Kidney (tissue), 22 donors: ENCODE results near the gene GRID1. TPM values are rescaled to one million over a fixed set of nuclear protein-coding genes. Genes with fewer than 3 reads are reported as not detected.

Experiments used
- DNase-seq, 5 donors: peaks; one replicate each; pipeline ENCODE4 v3.0.0-alpha.2; 2013 to 2020
- FAIRE-seq: peaks from 2 replicates; lab custom pipeline; 2012; peaks lifted over from hg19 to GRCh38; lab: Jason Lieb, UNC
- H3K27ac ChIP-seq, 2 donors: one replicate each; pipeline ENCODE4 v1.7.0; 2013; ENCODE audit warnings: low read depth in 2 of 2, low read length in 2 of 2, inconsistent platforms in 1 of 2
- H3K27me3 ChIP-seq: one replicate; pipeline ENCODE4 v1.7.1; 2013; ENCODE audit warnings: low read length, inconsistent platforms; ENCODE audit not compliant: control insufficient read depth, insufficient read depth
- H3K36me3 ChIP-seq, 3 donors: one replicate each; pipeline versions ENCODE4 v1.7.0 to v1.7.1; 2013; ENCODE audit warnings: low read length in 3 of 3, control low read depth in 1 of 3, inconsistent platforms in 1 of 3; ENCODE audit not compliant: insufficient read depth in 3 of 3, control insufficient read depth in 2 of 3
- H3K4me1 ChIP-seq, 3 donors: one replicate each; pipeline versions ENCODE4 v1.7.0 to v1.7.1; 2013; ENCODE audit warnings: low read length in 3 of 3, inconsistent platforms in 1 of 3, low read depth in 1 of 3; ENCODE audit not compliant: control insufficient read depth in 2 of 3, insufficient read depth in 2 of 3
- H3K4me3 ChIP-seq, 3 donors: one replicate each; pipeline versions ENCODE4 v1.7.0 to v1.8.1; 2013; ENCODE audit warnings: low read length in 3 of 3, control low read depth in 1 of 3, inconsistent platforms in 1 of 3
- H3K9ac ChIP-seq, 3 donors: one replicate each; pipeline versions ENCODE4 v1.7.0 to v1.7.1; 2013; ENCODE audit warnings: low read length in 3 of 3, control low read depth in 1 of 3, inconsistent platforms in 1 of 3
- H3K9me3 ChIP-seq, 3 donors: one replicate each; pipeline versions ENCODE4 v1.7.0 to v1.7.1; 2013; ENCODE audit warnings: low read length in 3 of 3, control low read depth in 1 of 3, inconsistent platforms in 1 of 3; ENCODE audit not compliant: control insufficient read depth in 2 of 3, insufficient read depth in 1 of 3
- CTCF ChIP-seq: IDR thresholded peaks from 3 replicates; pipeline ENCODE4 v1.5.1; 2012; ENCODE audit warnings: mild to moderate bottlenecking, moderate library complexity, borderline replicate concordance; ENCODE audit not compliant: insufficient read depth; ENCODE audit errors: extremely low read depth
- intact Hi-C: fragments of 100-400 bp; cut with DNase I; formaldehyde crosslinking; loops from one replicate; pipeline ENCODE4 v1.11.1; 2022
- long read RNA-seq, 10 donors: library from polyadenylated mRNA in 1 of 10; unstranded in 1 of 10; transcript quantifications; one replicate each; pipeline ENCODE4 v2.0.0 and lab custom pipeline, GENCODE V29; 2021 to 2026
- polyA plus RNA-seq: library from polyadenylated mRNA; stranded (reverse); fragments of 350-450 nt; fragmentation: Illumina TruSeq; extraction: RNeasy Lipid Tissue Mini Kit (QIAGEN cat#74804); gene quantifications from one replicate; pipeline ENCODE4 v1.2.3, GENCODE V29; 2014; ENCODE audit warnings: low read depth, low replicate concordance; ENCODE audit not compliant: insufficient read depth
- total RNA-seq: library from RNA; stranded (reverse); fragmentation: NEBNext Ultra II Directional; extraction: Animal tissue kit (Norgen Biotek cat#: 25700); gene quantifications from one replicate; pipeline ENCODE4 v1.2.1, GENCODE V29; 2021
- donor health status: control.
- donor health status: control.
- donor health status: control.
- donor health status: control.
- donor health status: control.
- donor health status: DM: yes; HTN: yes; CAD: no.
- donor health status: Normal renal cell carcinoma (clear cell type).

Gene GRID1
- 1.4 TPM for total RNA-seq
- polyA plus RNA-seq: 0.37 TPM
- long read RNA-seq, donor 1: 0 reads
- long read RNA-seq, donor 2: 0 reads
- long read RNA-seq, donor 3: 0 reads
- long read RNA-seq, donor 4: 0 reads
- long read RNA-seq, donor 5: 0 reads
- long read RNA-seq, donor 6: 0 reads
- long read RNA-seq, donor 7, partial matches to known transcripts: 1 of 2 reads
- long read RNA-seq, donor 7, other reads (novel, unspliced or antisense): 1 of 2 reads
- long read RNA-seq, donor 8: 0 reads
- long read RNA-seq, donor 9: 0 reads
- long read RNA-seq, donor 10: 0 reads

GRCh38 chr10:86366033-86366901 lies at the start of gene GRID1:
TSS of gene GRID1 (minus strand) at chr10:86366795.
- Histone ChIP-seq H3K9ac (no peak within 1 kb of the TSS), H3K27me3 (peaks cover 33% of the 10 kb centered on the region), H3K4me3 (peak within 1 kb of the TSS in 1 of 3 donors; percentile 21), H3K27ac (no peak within 1 kb of the TSS), H3K4me1 (peaks cover 0 to 14% (median 0%) of the 10 kb centered on the region in 3 donors), H3K36me3 (no peaks in the 10 kb centered on the region), H3K9me3 (no peaks in the 10 kb centered on the region)
- no peak for TF ChIP-seq CTCF
- DNase-seq (peak in 4 of 5 donors; percentile 49 to 73 (median 72)), FAIRE-seq (no peak)
- intact Hi-C loops: no loop called here

GRCh38 chr10:86415583-86415982 lies 49.0 kb upstream of the GRID1 start:
- FAIRE-seq: no peak
- Histone ChIP-seq H3K9ac (no peak overlapping the region), H3K27ac (no peak overlapping the region), H3K4me3 (no peak overlapping the region), H3K9me3 (peaks cover 0 to 4% (median 2%) of the 10 kb centered on the region in 3 donors), H3K36me3 (no peaks in the 10 kb centered on the region), H3K4me1 (peaks cover 0 to 13% (median 7%) of the 10 kb centered on the region in 3 donors), H3K27me3 (no peaks in the 10 kb centered on the region)
- no peak for DNase-seq
- TF ChIP-seq CTCF: no peak
- intact Hi-C loops: no loop called here

GRCh38 chr10:86415116-86415515 lies 48.5 kb upstream of the GRID1 start:
- H3K9me3 ChIP-seq: peaks cover 0 to 5% (median 3%) of the 10 kb centered on the region in 3 donors
- no peak for DNase-seq
- no peak overlapping the region for H3K9ac ChIP-seq
- H3K4me1 ChIP-seq: peaks cover 0 to 13% (median 7%) of the 10 kb centered on the region in 3 donors
- intact Hi-C loops: no loop called here
- no peak for FAIRE-seq
- no peaks in the 10 kb centered on the region for H3K27me3 ChIP-seq
- no peak overlapping the region for H3K4me3 ChIP-seq
- H3K36me3 ChIP-seq: no peaks in the 10 kb centered on the region
- H3K27ac ChIP-seq: no peak overlapping the region
- no peak for TF ChIP-seq CTCF
